Stimulated activated naive CD4-positive, alpha-beta T cell treated with Interleukin-2 at 50 U/mL for 16 hours (primary cell): ENCODE measurements around the gene SBF1.
A peak's percentile ranks its signal among the peaks of the same experiment; 100 is the strongest.

ENCODE experiments used
- DNase-seq: peaks from one replicate; lab custom pipeline; 2025; lab: John Stamatoyannopoulos, UW

The SBF1 gene

DNA sequence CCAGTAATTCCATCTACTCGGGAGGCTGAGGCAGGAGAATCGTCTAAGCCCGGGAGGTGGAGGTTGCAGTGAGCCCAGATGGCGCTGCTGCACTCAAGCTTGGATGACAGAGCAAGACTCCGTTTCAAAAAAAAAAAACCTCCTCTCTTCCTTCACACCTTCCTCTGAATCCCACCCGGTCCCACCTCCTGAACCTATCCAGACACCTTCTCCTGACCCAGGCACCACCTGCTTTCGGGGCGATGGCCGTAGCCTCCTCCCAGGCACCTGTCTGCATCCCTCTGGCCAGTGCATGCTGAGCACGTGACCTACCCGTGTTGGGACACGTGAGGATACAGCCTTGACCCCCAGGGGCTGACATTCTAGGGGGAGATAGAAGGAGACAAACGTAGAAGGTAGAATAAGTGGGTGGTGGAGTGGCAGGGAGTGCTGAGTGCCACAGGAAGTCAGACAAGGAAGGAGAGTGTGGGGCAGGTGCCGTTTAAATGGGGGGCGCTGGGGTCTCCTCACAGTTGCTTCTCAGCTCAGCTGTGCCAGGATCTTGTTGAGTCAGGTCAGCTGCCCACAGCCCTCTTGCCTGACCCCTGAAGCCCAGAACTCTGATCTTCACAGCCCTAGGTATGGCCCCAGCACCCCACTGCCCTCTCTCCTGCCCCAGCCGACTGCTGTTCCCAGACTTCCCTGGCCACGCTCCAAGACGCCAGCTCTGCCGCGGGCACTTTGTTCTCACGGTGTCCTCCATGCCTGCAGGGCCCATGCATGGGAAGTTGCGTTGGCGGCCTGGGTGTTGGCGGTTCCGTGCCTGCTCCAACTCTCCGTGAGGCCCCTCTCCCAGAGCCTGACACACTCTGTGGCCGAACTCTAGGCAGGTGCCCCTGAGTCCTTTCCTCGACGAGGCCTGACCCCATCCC, 10.6 kb upstream of the SBF1 start:
- DNase-seq = no peak

DNA sequence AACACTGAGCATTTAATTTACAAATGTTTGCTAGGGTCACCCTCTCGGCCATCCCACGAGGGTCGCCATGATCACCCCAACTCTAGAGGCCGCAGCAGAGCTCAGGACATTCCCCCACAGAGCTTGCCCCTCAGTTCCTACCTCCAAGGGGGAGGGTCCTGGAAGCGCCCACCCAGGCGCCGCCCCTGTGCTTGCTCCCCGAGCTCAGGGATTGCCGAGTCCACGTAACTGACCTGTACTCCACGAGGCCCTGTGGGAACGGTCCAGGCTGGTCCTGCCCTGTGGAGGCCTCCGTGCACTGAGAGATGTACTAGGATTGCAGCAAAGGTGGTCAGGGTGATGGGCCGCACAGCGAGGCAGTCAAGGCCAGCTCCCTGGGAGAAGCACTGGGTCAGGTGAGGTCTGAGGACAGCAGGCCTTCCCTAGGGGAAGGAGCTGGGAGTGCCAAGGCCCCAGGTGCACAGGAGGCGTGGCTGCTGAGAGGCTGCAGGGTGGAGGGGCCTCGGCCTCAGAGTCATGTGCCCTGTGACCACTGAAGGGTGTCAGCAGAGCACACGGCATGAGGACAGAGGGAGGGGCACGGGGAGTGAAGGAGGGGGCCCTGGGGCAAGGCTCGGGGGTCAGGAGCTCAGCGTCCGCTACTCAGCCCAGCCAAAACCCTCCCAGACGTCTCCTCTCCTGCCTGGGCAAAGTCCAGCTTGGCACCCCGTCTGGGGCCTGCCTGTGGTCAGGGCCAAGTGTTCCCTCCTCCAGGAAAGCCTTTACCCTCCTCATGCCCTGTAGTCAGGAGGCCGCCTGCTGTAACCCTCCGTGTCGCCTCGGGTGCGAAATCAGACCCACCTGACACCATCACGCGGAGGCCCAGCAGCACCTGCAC, 9.4 kb upstream of the SBF1 start:
- no peak for DNase-seq

DNA sequence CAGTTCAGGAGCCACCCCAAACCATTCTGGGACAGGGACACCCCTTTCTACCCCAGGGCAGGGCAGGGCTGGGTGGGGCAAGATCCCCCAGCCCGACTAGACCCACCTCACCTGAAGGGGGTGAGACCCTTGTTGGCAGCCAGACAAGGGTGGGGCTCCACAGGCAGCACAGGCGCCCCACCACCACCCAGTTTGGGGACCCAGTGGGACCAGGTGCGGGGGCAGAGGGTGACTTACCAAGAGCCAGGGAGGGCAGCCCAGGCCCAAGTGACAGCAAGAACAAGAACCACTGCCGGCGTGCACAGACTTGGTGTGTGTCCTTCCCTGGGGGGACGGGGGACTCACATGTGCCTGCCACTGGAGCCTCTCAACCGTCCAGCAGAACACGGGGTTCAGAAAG, 8.7 kb upstream of the SBF1 start:
- no peak for DNase-seq

DNA sequence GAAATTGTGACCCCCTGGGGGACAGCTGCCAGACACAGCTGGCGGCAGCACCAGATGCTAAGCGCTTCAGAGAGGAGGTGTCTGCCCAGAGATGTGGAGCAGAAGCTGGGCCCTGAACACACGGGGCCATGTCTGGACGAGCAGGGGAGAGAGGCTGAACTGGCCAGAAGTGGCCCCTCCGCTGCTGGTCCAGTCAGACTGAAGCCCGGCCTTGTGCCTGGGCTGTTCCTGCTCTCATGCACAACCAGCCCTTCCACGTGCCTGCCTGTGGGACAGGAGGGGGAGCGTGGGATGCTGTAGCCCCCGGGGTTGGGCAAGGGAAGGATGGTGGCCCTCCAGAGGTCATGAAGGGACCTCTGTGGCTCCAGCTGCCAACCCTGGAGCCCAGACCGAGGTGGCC, 8.3 kb upstream of the SBF1 start:
- DNase-seq = no peak

DNA sequence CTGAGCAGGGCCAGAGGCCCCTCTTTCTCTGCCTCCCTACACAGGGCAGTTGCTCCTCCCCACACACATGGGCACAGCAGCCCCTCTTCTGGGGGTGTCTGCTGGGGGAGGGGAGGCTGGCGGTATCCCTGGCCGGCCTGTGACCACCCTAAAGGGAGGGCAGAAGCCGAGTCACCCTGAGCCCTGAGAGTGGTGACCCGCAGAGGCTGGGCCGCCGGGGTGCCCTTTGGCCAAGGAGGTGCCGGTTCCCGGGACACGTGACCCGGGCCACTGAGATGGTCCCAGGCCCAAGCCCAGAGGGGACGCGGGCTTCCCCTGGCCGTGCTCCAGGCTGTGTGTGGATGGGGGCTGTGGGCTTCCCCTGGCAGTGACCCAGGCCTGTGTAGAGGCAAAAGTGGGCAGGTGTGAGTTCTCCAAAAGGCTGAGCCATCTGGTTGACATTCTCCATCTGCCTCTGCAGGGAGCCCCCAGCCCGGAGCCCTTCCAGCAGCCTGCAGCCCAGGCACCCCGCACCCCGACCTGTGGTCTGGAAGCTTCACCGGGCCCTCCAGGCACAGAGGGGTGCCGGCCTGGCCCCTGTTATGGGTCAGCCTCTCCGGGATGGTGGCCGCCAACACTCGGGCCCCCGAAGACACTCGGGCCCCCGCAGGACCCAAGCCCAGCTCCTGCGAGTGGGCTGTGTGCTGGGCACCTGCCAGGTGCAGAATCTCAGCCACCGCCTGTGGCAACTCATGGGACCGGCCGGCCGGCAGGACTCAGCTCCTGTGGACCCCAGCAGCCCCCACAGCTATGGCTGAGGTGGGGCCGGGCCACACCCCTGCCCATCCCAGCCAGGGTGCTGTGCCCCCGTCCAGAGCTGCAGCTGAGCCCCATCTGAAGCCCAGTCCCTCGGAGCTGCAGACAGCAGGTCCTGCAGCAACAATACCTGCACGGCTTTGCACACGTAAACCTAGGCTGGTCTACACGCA, 7.6 kb upstream of the SBF1 start:
- DNase-seq = no peak

DNA sequence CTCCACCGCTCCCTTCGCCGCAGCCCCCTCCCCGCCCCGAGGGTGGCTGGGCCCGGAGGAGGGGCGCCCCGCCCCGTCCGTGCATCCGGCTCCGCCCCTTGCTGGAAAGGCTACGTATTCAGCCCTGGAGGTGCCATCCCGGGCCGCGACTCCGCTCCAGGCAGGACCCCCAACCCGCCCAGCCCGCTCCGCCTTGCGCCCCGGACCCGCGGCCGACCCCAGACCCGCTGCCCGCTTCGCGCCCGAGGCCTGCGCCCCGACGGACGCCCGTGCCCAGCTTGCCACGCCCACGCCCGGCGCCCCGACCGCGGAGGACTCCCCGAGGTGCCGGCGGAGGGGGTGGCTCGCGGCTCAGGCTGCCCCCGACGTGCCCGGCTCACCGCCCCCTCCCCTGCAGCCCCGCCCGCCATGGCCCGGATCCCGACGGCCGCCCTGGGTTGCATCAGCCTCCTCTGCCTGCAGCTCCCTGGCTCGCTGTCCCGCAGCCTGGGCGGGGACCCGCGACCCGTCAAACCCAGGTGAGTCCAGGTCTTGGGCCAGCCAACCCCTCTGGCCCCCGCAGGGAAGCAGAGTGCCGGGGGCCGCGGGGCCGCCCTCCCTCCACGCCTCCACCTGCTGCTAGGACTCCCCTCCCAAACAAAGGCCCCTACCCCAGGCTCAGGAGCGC, 6.7 kb upstream of the SBF1 start, which contains the start of gene ADM2:
ADM2 (plus strand) TSS at position 104 of the 667 bp plus-strand sequence; CDS start at position 409, 305 bp downstream.
- peak; percentile 60 for DNase-seq

DNA sequence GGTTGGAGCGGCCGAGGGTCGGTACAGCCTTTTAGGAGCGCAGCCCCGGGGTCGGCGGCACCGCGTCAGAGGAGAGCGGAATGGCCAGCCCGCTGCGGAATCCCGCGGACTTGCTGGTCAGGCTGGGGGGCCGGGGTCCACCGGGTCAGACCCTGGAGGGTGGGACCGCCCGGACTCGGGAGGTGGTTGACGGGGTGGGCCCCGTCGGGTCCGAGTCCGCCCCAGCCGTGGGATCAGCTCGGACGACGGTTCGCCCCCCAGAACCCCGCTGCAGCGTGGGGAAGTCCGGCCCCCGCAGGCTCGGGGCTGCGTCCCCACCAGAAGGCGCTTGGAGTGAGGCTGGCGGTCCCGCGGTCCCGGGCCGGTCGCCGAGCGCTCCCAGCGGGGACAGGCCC, 6.2 kb upstream of the SBF1 start:
- DNase-seq = no peak

DNA sequence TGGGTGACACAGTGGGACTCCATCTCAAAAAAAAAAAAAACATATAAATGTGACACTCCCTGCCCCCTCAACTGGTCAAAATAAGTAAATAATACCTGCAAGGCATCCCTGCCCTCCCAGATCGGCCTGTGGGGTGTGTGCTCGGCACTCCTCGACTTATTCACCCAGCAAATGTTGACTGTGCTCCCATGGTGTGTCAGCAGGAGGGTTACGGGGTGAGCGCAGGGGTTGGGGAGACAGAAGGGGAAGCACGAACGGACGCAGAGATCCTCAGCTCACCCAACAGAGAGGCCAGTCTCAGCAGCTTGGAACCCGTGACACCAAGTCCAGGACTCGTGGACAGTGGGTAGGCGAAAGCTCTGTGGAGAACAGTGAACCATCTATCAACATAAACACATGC, 4.9 kb upstream of the SBF1 start:
- no peak for DNase-seq

DNA sequence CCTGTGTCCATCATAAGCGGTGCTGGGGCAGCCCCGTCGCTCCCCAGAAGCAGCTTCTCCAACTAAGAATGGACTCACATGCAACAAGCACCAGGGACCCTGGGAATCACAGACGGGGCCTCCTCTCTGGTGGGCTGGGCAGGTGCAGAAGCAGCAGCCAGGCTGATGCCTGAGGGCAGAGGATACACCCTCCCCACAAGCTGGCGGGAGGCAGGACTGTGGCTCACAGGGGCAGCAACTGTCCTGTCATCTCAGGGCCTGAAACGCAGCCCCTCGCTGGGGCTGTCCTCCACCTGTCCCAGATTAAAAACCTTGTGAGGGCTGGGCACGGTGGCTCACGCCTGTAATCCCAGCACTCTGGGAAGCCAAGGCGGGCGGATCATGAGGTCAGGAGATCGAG, 3.1 kb upstream of the SBF1 start:
- DNase-seq = no peak

DNA sequence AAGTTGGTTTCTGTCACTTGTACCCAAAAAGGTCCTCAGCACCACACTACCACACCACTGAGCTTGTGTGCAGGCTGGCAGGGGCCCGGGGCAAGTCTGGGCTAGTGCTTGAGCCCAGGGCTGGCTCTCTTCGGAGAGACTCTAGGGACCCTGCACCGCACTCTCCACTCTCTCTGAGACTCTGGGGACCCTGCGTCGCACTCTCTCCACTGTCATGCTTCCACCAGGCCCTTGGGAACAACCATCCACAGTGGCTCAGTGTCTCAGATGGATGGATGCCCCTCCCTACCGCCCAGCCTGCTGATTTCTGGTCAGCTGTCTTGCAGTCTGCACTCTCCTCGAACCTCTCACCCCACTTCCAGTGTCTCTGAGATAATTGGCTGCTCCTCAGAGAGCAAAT, 2.0 kb upstream of the SBF1 start:
- DNase-seq = no peak

DNA sequence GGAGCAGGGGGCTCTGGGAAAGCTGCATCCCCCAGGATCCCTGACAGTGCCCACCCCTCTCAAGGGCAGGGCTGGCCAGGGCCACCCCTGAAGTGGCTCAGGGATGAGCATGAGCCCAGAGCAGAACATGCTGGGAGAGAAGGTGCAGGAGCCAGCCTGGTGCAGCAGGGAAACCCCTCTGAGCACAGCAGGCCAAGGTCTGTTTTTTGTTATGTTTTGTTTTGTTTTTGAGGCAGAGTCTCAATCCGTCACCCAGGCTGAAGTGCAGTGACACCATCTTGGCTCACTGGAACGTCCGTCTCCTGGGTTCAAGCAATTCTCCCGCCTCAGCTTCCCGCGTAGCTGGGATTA, 792 bp upstream of the SBF1 start:
- no peak for DNase-seq

DNA sequence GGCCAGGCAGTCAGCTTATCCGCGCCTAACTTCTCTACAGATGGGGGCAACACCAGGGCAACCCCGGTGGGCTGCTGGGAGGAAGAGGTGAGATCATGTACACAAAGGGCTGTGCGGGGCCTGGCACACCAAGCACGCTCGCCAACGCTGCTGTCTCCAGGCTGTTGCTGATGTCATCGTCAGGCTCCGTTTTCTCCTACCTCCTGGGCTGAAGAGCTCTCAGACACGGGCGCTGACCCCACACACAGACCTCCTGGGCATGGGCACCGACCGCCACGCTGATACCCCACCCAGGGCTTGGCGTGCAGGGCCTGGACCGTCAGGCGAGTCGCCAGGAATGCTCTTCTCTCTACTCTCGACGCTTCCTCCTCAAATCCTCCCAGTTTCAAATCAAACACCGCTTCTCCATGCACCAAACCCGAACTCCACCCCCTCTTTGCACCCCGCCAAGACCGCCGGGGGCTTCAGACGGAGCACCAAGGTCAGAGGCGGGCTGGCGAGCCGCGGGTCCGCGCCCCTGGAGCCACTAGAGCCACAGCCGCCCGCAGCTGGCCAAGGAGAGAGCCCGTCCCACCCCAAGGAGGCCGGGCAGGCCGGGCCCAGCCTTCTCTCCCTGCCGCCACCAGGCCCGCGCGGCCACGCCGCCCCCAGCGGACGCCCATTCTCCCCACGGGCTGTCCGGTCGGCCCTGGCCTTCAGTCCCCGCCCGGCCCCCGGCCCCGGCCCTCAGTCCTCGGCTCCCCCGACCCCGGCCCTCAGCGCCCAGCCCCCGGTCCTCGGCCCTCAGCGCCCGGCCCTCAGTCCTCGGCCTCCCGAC, 772 bp downstream of the SBF1 start:
- DNase-seq = peak; percentile 38

DNA sequence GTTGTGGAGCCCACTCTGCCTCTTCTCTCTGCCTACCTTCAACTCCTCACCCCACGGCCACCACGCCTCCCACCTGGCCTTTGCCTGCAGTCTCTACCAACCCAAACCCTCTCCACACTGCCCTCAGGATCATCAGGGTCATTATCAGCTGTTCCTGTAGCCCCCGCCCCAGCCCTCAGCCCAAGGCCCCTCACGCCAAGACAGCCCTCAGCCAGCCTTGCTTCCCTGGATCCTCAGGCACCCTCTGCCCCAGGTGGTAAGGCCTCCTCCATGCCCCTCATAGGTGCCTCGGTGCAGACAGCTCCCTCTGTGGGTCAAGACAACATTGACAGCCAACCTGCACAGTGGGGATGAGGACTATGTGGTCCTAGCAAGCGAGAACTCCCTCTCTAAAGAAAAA, 1.7 kb downstream of the SBF1 start:
- peak; percentile 35 for DNase-seq

DNA sequence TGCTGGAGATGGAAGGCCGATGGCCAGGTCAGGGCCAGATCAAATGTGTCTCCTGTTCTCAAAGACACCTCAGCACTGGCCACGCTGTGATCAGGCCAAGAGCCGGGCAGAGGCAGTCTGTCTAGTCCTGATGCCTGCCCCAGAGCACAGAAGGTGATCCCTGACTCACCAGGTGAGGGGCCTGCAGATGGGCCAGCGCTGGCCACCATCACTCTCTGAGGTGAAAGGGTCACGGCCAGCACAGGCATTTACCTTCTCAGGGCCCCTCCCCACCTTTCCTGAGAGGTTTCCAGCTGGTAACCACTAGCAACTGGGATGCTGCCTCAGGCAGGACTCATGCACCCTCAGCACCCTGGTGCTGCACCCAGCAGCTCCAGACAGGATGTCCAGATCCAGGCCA, 2.9 kb downstream of the SBF1 start:
- DNase-seq = no peak

DNA sequence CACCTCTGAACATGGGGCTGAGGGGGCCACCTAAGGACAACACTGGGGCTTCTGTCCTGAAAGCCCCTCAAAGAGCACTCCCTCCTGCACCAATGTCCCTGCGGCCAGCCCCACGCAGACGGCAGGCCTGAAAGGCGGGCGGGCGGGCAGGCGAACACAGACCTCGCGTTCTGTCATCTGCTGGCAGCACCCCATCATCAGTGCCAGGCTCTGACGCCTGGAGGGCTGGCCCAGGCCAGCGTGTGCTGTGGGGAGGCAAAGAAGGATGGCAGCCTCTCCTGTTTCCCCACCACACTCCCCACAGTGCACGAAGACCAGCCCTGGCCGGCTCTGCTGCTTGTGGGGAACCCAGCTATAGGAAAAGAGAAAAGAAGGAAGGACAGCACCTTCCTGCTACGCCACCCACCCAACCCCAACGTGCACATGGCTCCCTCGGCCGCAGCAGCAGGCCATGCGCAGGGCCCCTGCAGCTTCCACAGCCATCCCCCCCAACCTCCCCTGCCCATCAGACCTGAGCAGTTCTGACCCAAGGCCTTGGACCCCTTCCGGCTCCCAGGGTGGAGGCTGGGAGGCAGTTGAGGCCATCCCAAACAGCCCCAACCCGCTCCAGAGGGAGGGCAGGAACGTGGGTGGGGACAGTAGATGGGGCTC, 3.5 kb downstream of the SBF1 start:
- no peak for DNase-seq

DNA sequence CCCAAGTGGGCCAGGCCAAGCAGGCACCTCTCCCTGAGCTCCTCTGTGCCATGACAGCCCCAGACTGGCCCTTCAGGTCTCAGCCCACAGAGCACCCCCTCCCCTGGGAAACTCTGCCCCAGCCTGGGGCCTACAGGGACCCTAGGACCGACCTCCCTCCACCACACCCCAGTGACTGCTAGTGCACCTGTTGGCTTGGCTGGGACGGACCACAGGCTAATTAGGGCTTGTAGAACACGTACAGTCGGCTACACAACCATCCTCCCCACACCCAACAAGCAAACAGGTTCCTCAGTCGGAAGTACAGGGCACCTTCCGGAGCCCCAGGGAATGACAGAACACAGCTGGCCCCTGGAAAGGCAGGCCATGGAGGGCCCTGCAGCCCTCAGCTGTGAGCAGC, 4.3 kb downstream of the SBF1 start:
- DNase-seq = no peak

DNA sequence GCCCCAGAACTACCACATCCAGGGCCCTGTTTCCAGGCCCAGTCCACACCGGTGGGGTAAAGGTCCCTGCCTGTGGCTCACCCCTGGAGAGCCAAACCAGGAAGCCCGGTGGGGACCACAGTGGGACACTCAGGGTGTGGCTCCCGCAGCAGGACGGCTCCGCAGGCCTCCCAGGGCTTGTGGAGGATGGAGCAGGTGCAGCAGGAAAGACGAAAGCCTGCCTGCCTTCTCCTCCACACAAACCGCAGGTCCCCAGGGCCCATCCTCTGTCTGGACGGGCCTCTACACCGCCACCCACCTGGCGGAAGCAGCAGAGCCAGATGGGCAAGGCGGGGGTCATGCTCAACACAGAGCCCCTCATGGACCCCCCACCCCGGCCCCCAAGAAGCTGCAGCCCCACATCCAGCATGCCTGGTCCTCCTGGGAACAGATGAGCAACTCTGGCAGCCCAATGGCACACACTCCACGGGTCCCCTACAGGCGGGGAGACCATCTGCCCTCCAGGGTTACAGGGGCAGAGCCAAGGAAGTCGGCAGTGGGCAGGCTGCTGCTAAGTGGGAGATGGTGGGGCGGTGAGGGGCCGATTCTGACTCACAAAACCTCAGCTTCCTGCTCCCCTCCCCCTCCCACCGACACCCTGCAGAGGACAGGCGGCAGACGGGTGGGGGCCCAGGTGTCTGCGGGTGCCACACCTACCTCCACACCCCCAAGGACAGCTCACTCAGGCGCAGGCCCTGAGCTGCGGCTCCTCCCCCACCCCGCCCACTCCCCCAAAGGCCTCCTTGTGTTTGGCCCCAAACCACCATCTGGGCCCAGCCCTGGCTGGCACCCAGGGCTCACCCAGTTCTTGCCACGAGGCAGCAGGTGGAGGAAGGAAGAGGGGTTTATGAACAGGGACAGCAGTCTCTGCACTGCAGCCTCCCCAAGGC, 5.2 kb downstream of the SBF1 start:
- peak; percentile 93 for DNase-seq

DNA sequence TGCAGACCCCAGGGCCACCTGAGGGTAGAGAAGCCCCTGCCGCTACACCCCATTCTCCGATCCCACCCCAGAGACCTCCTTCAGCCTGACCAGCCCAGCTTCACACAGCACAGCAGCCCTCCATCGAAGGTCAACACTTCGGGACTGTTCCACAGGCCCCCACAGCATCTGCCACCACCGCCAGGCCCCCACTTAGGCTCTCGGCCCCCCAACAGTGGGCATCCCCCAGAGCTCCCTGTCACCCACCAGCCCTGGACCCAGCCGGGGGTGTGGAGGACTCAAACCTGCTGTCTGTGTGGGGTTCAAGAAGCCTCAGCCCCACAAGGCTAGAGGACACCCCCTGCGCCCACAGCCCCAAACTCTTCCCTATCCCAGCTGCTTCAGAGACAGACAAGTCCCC, 6.2 kb downstream of the SBF1 start:
- no peak for DNase-seq
